ENCODE measurements around the gene HRCT1. TPM values are rescaled to one million over a fixed set of nuclear protein-coding genes. Genes with fewer than 3 reads are reported as not detected.
"Not testable (repeated sequence)": the region's sequence is repeated elsewhere in the genome, so short reads cannot be mapped to it uniquely, and the experiment has no call there.

HRCT1 gene
- polyA plus RNA-seq, 3 donors: not detected

- Mint-ChIP-seq H3K27me3 (ENCODE audit: low read depth in 3 of 3) (peaks cover 0 to 2% (median 0%) of the 10 kb centered on the region in 3 donors), H3K4me1 (peaks cover 21% of the 10 kb centered on the region)
- H3K4me1 ChIP-seq (ENCODE audit: control insufficient read depth in 1 of 2, insufficient read depth in 2 of 2, low read length in 2 of 2): peaks cover 19 to 20% of the 10 kb centered on the region in 2 donors
Measured at GRCh38 chr9:35912791-35913400, 6.9 kb downstream of the HRCT1 start.

GRCh38 chr9:35913429-35913828 lies 7.4 kb downstream of the HRCT1 start:
- intact Hi-C loops (cut with micrococcal nuclease): loop anchor here in 1 of 2 donors (10.0 kb wide), 1 partner anchor 59 kb away; no protein-coding TSS in a partner anchor
- not testable (repeated sequence) for H3K27ac Mint-ChIP-seq; H3K27me3 ChIP-seq (ENCODE audit: control insufficient read depth in 2 of 2, insufficient read depth in 2 of 2, low read length in 2 of 2); H3K4me2 ChIP-seq (replicated peaks; ENCODE audit: extremely low read depth, low read length, poor library complexity, severe bottlenecking); H3K36me3 ChIP-seq (replicated peaks in 1 of 2; ENCODE audit: control insufficient read depth in 1 of 2, insufficient read depth in 2 of 2, low read length in 2 of 2); H4K20me1 ChIP-seq (ENCODE audit: insufficient read depth, low read length); H3K36me3 Mint-ChIP-seq; H3K79me2 ChIP-seq (ENCODE audit: insufficient read depth, low read length); H3K9ac ChIP-seq (ENCODE audit: insufficient read depth, low read length, poor library complexity, severe bottlenecking); H3K27ac ChIP-seq (ENCODE audit: low read depth in 1 of 2, low read length in 2 of 2); H3K9me3 ChIP-seq (replicated peaks in 1 of 2; ENCODE audit: control insufficient read depth in 1 of 2, insufficient read depth in 1 of 2, low read length in 2 of 2); H3K9me3 Mint-ChIP-seq; H3K27me3 Mint-ChIP-seq (ENCODE audit: low read depth in 3 of 3); DNase-seq; H3K4me3 ChIP-seq (replicated peaks in 1 of 3; ENCODE audit: low read depth in 2 of 3, low read length in 3 of 3); H2AFZ ChIP-seq (ENCODE audit: insufficient read depth, low read depth, low read length, poor library complexity, severe bottlenecking); H3K4me3 Mint-ChIP-seq
- H3K4me1 ChIP-seq (ENCODE audit: control insufficient read depth in 1 of 2, insufficient read depth in 2 of 2, low read length in 2 of 2): peaks cover 14 to 15% of the 10 kb centered on the region in 2 donors
- peaks cover 16% of the 10 kb centered on the region for H3K4me1 Mint-ChIP-seq

More at GRCh38 chr9:35912791-35913400, 6.9 kb downstream of the HRCT1 start:
- Histone ChIP-seq H2AFZ (ENCODE audit: insufficient read depth, low read depth, low read length, poor library complexity, severe bottlenecking) (no peak overlapping the region), H3K9me3 (replicated peaks in 1 of 2; ENCODE audit: control insufficient read depth in 1 of 2, insufficient read depth in 1 of 2, low read length in 2 of 2) (no peaks in the 10 kb centered on the region), H3K4me3 (replicated peaks in 1 of 3; ENCODE audit: low read depth in 2 of 3, low read length in 3 of 3) (no peak overlapping the region), H3K4me2 (replicated peaks; ENCODE audit: extremely low read depth, low read length, poor library complexity, severe bottlenecking) (no peak overlapping the region), H3K36me3 (replicated peaks in 1 of 2; ENCODE audit: control insufficient read depth in 1 of 2, insufficient read depth in 2 of 2, low read length in 2 of 2) (no peaks in the 10 kb centered on the region), H3K27me3 (ENCODE audit: control insufficient read depth in 2 of 2, insufficient read depth in 2 of 2, low read length in 2 of 2) (no peaks in the 10 kb centered on the region), H4K20me1 (ENCODE audit: insufficient read depth, low read length) (no peaks in the 10 kb centered on the region), H3K9ac (ENCODE audit: insufficient read depth, low read length, poor library complexity, severe bottlenecking) (no peak overlapping the region), H3K27ac (ENCODE audit: low read depth in 1 of 2, low read length in 2 of 2) (no peak overlapping the region), H3K79me2 (ENCODE audit: insufficient read depth, low read length) (no peaks in the 10 kb centered on the region)
- intact Hi-C loops (cut with micrococcal nuclease): loop anchor here in 1 of 2 donors (10.0 kb wide), 1 partner anchor 58 kb away; no protein-coding TSS in a partner anchor
- no peak for DNase-seq
- 100% methylated on average over 7 of the region's 10 CpGs for WGBS (ENCODE audit: insufficient coverage)
- H3K36me3 Mint-ChIP-seq: no peaks in the 10 kb centered on the region
- TF ChIP-seq CTCF (IDR thresholded peaks at IDR 0.05): no peak
- H3K27ac Mint-ChIP-seq: no peak overlapping the region
- H3K9me3 Mint-ChIP-seq: no peaks in the 10 kb centered on the region
- no peak overlapping the region for H3K4me3 Mint-ChIP-seq

Data from CD14-positive monocyte (primary cell).